Measurements from ENCODE around the gene RNASE1.

- TF ChIP-seq, protein P1, sequence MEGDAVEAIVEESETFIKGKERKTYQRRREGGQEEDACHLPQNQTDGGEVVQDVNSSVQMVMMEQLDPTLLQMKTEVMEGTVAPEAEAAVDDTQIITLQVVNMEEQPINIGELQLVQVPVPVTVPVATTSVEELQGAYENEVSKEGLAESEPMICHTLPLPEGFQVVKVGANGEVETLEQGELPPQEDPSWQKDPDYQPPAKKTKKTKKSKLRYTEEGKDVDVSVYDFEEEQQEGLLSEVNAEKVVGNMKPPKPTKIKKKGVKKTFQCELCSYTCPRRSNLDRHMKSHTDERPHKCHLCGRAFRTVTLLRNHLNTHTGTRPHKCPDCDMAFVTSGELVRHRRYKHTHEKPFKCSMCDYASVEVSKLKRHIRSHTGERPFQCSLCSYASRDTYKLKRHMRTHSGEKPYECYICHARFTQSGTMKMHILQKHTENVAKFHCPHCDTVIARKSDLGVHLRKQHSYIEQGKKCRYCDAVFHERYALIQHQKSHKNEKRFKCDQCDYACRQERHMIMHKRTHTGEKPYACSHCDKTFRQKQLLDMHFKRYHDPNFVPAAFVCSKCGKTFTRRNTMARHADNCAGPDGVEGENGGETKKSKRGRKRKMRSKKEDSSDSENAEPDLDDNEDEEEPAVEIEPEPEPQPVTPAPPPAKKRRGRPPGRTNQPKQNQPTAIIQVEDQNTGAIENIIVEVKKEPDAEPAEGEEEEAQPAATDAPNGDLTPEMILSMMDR (conservative IDR thresholded peaks at IDR 0.05; ENCODE audit: low read depth, low read length) = no peak
- no peak for TF ChIP-seq EZH2 (IDR thresholded peaks at IDR 0.05; ENCODE audit: borderline replicate concordance, low read depth, low read length, poor library complexity, severe bottlenecking)
Measured at GRCh38 chr14:20827326-20827725, 24.7 kb upstream of the RNASE1 start.

Measured in A673 (cell line).